Measurements from ENCODE around the gene RXFP1.

RXFP1 gene

GRCh38 chr4:158678767-158679166 lies 157.1 kb downstream of the RXFP1 start:
- H3K9ac ChIP-seq (ENCODE audit: low read length), result no peak overlapping the region
- H3K4me3 ChIP-seq (ENCODE audit: low read depth in 1 of 2, low read length in 2 of 2), result no peak overlapping the region
- no peak overlapping the region for H3K27ac ChIP-seq (ENCODE audit: low read depth, low read length)

DNA sequence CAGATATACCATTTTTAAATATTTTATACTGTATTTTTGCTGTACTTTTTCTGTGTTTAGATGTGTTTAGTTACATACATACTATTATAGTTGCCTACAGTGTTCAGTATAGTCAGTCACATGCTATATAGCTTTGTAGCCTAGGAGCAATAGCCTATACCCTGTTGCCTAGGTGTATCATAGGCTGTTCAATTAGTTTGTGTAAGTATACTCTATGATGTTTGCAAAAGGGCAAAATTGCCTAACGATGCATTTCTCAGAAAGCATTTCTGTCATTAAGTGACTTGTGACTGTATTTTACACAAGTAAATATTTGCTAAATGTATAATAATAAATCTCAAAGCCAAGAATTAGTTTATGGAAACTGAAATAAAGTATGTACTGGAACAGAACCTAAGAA lies 159.9 kb downstream of the RXFP1 start:
- H3K36me3 ChIP-seq (ENCODE audit: insufficient read depth, low read length), result peaks cover 14% of the 10 kb centered on the region
- H3K4me3 ChIP-seq (ENCODE audit: low read depth in 1 of 2, low read length in 2 of 2), result no peak overlapping the region
- H3K9me3 ChIP-seq (ENCODE audit: low read length), result no peaks in the 10 kb centered on the region
- no peaks in the 10 kb centered on the region for H3K27me3 ChIP-seq (ENCODE audit: control insufficient read depth in 1 of 2, insufficient read depth in 2 of 2, low read length in 2 of 2)
- no peak overlapping the region for H3K27ac ChIP-seq (ENCODE audit: low read depth, low read length)
- no peak overlapping the region for H3K9ac ChIP-seq (ENCODE audit: low read length)
- H3K4me1 ChIP-seq (ENCODE audit: insufficient read depth, low read length), result no peaks in the 10 kb centered on the region

More at GRCh38 chr4:158678767-158679166, 157.1 kb downstream of the RXFP1 start:
- H3K27me3 ChIP-seq (ENCODE audit: control insufficient read depth in 1 of 2, insufficient read depth in 2 of 2, low read length in 2 of 2), result no peaks in the 10 kb centered on the region
- peaks cover under 1% of the 10 kb centered on the region for H3K4me1 ChIP-seq (ENCODE audit: insufficient read depth, low read length)
- H3K9me3 ChIP-seq (ENCODE audit: low read length), result no peaks in the 10 kb centered on the region
- H3K36me3 ChIP-seq (ENCODE audit: insufficient read depth, low read length), result no peaks in the 10 kb centered on the region

DNA sequence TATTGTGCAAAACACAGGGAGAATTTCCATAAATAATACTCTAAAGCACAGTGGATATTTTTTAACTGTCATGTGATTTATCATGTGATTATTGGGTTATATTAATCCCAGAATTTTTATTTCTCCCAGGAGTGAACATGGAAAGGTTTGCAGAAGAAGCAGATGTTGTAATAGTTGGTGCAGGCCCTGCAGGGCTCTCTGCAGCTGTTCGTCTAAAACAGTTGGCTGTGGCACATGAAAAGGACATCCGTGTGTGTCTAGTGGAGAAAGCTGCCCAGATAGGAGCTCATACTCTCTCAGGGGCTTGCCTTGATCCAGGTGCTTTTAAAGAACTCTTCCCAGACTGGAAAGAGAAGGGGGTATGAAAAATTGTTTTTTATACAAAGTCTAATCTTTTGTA lies 160.4 kb downstream of the RXFP1 start:
- no peak overlapping the region for H3K4me3 ChIP-seq (ENCODE audit: low read depth in 1 of 2, low read length in 2 of 2)
- H3K36me3 ChIP-seq (ENCODE audit: insufficient read depth, low read length), result peaks cover 18% of the 10 kb centered on the region
- H3K27ac ChIP-seq (ENCODE audit: low read depth, low read length), result no peak overlapping the region
- H3K9me3 ChIP-seq (ENCODE audit: low read length), result no peaks in the 10 kb centered on the region
- no peaks in the 10 kb centered on the region for H3K4me1 ChIP-seq (ENCODE audit: insufficient read depth, low read length)
- H3K27me3 ChIP-seq (ENCODE audit: control insufficient read depth in 1 of 2, insufficient read depth in 2 of 2, low read length in 2 of 2), result no peaks in the 10 kb centered on the region
- H3K9ac ChIP-seq (ENCODE audit: low read length), result no peak overlapping the region

DNA sequence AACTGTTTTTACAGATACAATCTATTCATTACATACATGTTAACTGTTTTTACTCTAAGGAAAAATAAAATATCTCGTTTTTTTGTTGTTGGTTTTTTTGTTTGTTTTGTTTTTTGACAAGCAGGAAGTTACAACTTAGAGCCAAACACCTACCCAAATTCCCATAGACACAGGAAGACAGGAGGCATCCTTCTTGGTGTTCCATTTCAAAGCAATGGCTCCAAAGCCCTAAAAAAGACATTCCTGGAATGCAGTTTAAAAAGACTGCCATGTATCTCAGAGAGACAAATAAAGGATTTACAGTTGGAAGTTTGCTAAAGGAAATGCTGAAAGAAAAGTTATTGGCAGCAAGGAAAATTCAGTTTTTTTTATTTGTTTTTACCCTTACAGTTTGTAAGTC lies 167.1 kb downstream of the RXFP1 start:
- Histone ChIP-seq H3K27me3 (ENCODE audit: control insufficient read depth in 1 of 2, insufficient read depth in 2 of 2, low read length in 2 of 2) (no peaks in the 10 kb centered on the region), H3K9ac (ENCODE audit: low read length) (no peak overlapping the region), H3K4me1 (ENCODE audit: insufficient read depth, low read length) (no peaks in the 10 kb centered on the region), H3K9me3 (ENCODE audit: low read length) (no peaks in the 10 kb centered on the region), H3K36me3 (ENCODE audit: insufficient read depth, low read length) (peaks cover 23% of the 10 kb centered on the region), H3K27ac (ENCODE audit: low read depth, low read length) (no peak overlapping the region), H3K4me3 (ENCODE audit: low read depth in 1 of 2, low read length in 2 of 2) (no peak overlapping the region)

All from muscle layer of colon (tissue), 2 donors.